Esophagus muscularis mucosa (tissue), 3 donors: ENCODE results near the gene TRIM7.
A peak's percentile ranks its signal among the peaks of the same experiment; 100 is the strongest.

Source experiments
- CTCF ChIP-seq, 3 experiments: fragments of 200-600 bp in 2 of 3; fragments of 450-650 bp in 1 of 3; sonication (generic) in 2 of 3; IDR thresholded peaks; one replicate each; pipeline ENCODE4 v1.5.1; 2017 to 2019; ENCODE audit warnings: antibody characterized with exemption in 3 of 3, mild to moderate bottlenecking in 2 of 3, moderate library complexity in 1 of 3
- POLR2AphosphoS5 ChIP-seq, 2 donors: sonication (generic); formaldehyde crosslinking; IDR thresholded peaks; one replicate each; pipeline ENCODE4 v1.6.1; 2017; ENCODE audit warnings: antibody characterized with exemption in 2 of 2

DNA sequence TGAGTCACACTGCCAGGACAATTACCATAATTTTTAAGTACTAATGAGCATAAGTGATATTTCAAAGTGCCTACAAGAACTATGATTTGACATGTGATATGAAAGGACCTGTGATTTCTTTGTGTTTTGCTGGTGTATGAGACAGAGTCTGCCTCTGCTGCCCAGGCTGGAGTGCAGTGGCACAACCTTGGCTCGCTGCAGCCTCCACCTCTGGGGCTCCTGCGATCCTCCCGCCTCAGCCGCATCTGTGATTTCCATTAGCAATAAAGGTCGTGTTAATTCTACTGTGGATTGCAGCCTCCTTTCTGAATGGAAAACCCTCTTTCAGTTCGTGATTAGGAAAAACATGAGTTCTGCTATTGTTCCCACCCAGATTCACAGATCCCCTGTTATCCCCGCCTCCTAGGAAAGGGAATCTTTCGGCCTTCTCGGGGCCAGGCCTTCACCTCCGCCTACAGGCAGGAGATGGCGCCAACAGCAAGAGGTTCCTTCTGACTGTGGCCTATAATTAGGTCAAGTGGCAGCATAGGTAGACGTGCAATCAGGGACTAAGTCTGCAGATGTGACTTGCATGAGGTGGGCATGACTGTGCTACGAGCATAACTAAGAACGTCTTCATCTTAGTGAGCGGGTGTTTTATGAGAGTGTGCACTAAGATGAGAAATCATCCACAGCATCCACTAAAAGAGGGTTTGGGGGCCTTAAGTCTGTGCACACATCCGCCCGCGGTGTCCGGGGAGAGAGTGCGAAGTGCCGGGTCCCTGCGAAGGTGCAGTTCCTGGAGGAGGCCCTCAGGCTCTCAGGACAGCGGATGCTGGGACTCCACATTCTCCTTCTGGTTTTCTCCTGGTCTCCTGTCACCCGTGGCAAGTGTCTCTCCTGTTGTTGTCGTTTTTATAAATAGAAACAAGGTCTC, 23.1 kb downstream of the TRIM7 start:
- TF ChIP-seq CTCF (IDR thresholded peaks at IDR 0.05), result peak; percentile 75 to 84 (median 83)
- TF ChIP-seq POLR2AphosphoS5 (IDR thresholded peaks at IDR 0.05), result peak in 1 of 2 donors; percentile 59
